Measurements from ENCODE around the gene DNAH7.

GRCh38 chr2:195721042-195721441, 347.6 kb downstream of the DNAH7 start:
- TF ChIP-seq POLR2A (IDR thresholded peaks at IDR 0.05) (no peak), CTCF (IDR thresholded peaks at IDR 0.05) (no peak)
